ENCODE measurements around the gene ZNF839. TPM values are rescaled to one million over a fixed set of nuclear protein-coding genes. Genes with fewer than 3 reads are reported as not detected.

ZNF839 gene
- total RNA-seq: 9.2 and 9.7 TPM in 2 replicates

DNA sequence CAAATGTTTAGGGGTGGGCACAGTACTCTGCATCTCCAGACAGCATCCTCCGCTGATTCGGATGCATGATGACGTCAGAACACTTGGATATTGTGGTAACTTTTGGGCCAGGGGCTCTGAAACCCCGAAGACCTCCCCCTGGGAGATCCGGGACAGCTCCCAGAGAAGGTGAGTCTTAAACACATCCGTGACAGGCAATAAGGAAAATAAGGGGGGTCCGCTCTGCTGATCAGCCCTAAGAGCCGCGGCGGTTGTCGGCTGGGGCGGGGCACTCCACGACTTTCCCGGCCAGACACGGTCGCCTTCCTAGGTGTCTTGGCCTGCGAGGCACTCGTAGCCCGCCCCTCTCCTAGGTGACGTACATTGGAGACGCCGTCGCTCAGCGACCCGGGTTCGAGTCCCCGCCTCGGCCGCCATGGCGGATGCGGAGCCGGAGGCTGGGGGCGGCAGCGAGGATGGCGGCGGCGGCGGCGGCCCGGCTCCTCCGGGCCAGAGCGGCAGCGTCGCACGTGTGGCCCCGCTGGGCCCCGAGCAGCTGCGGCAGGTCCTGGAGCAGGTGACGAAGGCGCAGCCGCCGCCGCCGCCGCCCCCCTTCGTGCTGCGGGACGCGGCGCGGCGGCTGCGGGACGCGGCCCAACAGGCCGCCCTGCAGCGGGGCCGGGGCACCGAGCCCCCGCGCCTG is at the start of gene ZNF839:
TSS of gene ZNF839 (plus strand) at position 396 of the 682 bp plus-strand sequence. CDS start at position 416, 20 bp downstream.

GRCh38 chr14:102304611-102305506 is 14.7 kb upstream of the ZNF839 start, which contains the start of gene MOK:
TSS of gene MOK (minus strand) at chr14:102305164. CDS start at chr14:102304968, 196 bp downstream.

DNA sequence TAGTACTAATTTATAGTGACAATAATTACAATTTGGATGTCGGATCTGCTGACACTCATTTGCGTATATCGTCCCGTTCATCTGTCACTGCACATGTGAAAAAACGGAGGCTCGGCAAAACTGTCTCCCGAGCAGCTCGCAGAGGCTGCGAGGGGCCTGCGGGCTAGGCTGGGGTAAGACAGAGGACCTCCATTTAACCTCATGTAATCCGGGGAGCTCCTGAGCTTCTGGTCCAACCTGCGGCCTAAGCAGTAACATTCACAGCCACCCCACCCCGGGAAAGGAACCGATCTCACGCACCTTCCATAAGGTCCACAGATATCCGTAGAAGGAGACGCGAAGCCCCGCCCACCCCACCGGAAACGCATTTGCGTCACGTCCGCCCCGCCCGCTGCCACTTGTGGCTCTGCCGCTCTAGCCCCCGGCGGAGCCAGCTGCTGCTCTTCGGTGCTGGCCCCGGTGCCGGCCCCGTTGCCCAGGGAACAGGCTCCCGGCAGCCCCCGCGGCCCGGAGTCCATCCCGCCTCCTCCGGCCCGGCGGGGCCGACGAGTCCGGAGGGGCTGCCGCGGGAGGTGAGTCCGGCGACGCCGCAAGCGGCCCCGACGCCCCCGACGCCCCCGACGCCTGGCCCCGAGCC is 43.1 kb downstream of the ZNF839 start, which contains the start of the genes CINP and TECPR2:
TSS of gene CINP (minus strand) at position 346 of the 637 bp plus-strand sequence. CDS start at position 307, 39 bp downstream.
TSS of gene TECPR2 (plus strand) at position 397 of the 637 bp plus-strand sequence. CDS start 13,781 bp downstream, outside the sequence.

Other genes starting within 250 kb of the ZNF839 start
- 497 and 561 TPM in 2 replicates for gene HSP90AA1, start 232.7 kb upstream of the ZNF839 start, total RNA-seq
- gene WDR20, start 179.8 kb upstream of the ZNF839 start, total RNA-seq: 13.7 and 15.1 TPM in 2 replicates
- gene MOK, start 14.6 kb upstream of the ZNF839 start, total RNA-seq: 12.8 and 23.7 TPM in 2 replicates
- gene CINP, start 43.1 kb downstream of the ZNF839 start, total RNA-seq: 60.8 and 65.2 TPM in 2 replicates
- gene TECPR2, start 43.2 kb downstream of the ZNF839 start, total RNA-seq: 5.6 and 8.1 TPM in 2 replicates
- gene ANKRD9, start 190.0 kb downstream of the ZNF839 start, total RNA-seq: 23.2 and 27.9 TPM in 2 replicates